ENCODE measurements around the gene TET2.

TET2 gene

DNA sequence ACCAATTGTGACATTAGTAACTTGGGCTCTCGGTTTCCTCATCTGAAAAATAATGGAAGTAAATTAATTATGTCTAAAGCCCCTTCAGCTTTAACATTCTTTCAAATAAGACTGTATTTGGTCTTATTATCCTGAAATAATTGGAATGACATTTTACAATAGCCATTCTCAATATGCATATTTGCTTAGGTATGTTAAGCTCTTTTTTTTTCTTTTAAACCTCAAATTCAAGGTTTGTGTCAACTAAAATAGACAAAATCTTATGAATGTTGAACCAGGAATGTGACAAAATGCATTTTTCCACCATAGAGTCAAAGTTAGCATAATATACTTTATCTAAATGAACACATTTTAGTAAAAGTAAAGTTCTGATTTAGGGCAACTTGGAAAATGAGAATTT, 34.4 kb upstream of the TET2 start:
- DNase-seq = no peak
- TF ChIP-seq, protein P1, sequence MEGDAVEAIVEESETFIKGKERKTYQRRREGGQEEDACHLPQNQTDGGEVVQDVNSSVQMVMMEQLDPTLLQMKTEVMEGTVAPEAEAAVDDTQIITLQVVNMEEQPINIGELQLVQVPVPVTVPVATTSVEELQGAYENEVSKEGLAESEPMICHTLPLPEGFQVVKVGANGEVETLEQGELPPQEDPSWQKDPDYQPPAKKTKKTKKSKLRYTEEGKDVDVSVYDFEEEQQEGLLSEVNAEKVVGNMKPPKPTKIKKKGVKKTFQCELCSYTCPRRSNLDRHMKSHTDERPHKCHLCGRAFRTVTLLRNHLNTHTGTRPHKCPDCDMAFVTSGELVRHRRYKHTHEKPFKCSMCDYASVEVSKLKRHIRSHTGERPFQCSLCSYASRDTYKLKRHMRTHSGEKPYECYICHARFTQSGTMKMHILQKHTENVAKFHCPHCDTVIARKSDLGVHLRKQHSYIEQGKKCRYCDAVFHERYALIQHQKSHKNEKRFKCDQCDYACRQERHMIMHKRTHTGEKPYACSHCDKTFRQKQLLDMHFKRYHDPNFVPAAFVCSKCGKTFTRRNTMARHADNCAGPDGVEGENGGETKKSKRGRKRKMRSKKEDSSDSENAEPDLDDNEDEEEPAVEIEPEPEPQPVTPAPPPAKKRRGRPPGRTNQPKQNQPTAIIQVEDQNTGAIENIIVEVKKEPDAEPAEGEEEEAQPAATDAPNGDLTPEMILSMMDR (IDR thresholded peaks at IDR 0.05) = no peak
- no peak overlapping the region for H3K27ac ChIP-seq
- intact Hi-C loops (cut with DNase I; ENCODE audit: low total_unique reads) = loop anchor here (10.0 kb wide), 1 partner anchor 1007 kb away; no protein-coding TSS in a partner anchor
- no peaks in the 10 kb centered on the region for H3K36me3 ChIP-seq
- no peak overlapping the region for H3K4me3 ChIP-seq
- no peaks in the 10 kb centered on the region for H3K9me3 ChIP-seq
- H3K27me3 ChIP-seq = no peaks in the 10 kb centered on the region
- no peaks in the 10 kb centered on the region for H3K4me1 ChIP-seq

DNA sequence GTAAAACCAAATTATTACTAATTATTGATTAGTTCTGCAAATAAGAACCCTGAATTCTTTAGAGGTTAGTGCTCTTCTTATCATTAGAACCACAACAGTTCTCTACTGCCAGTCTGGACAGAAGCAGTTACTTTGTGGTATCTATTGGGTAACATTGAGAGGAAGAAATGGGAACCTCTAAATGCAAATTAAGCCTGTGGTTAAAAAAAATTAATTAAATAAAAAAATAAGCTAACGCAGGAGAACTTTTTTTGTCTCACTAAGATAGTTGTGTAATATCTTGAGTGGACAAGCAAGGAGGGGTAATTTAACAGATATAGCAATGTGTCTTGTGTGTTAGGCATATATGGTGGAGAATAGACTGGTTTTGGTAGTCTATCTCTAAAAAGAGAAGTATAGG, 32.9 kb upstream of the TET2 start:
- TF ChIP-seq, protein P1 (IDR thresholded peaks at IDR 0.05) = no peak

GRCh38 chr4:105116616-105117319, 29.9 kb upstream of the TET2 start:
- Histone ChIP-seq H3K4me3 (no peak overlapping the region), H3K9me3 (no peaks in the 10 kb centered on the region), H3K36me3 (no peaks in the 10 kb centered on the region), H3K27ac (no peak overlapping the region), H3K4me1 (no peaks in the 10 kb centered on the region), H3K27me3 (no peaks in the 10 kb centered on the region)
- intact Hi-C loops (cut with DNase I; ENCODE audit: low total_unique reads) = loop anchor here (10.0 kb wide), 1 partner anchor 1012 kb away; no protein-coding TSS in a partner anchor
- DNase-seq = no peak
- TF ChIP-seq, protein P1 (IDR thresholded peaks at IDR 0.05) = no peak

More for the DNA sequence above, 32.9 kb upstream of the TET2 start:
- intact Hi-C loops (cut with DNase I; ENCODE audit: low total_unique reads) = loop anchor here (10.0 kb wide), 1 partner anchor 1009 kb away; no protein-coding TSS in a partner anchor
- H3K4me3 ChIP-seq = no peak overlapping the region
- no peaks in the 10 kb centered on the region for H3K27me3 ChIP-seq
- no peaks in the 10 kb centered on the region for H3K9me3 ChIP-seq
- H3K27ac ChIP-seq = no peak overlapping the region
- H3K4me1 ChIP-seq = no peaks in the 10 kb centered on the region
- DNase-seq = no peak
- H3K36me3 ChIP-seq = no peaks in the 10 kb centered on the region

- intact Hi-C loops (cut with DNase I; ENCODE audit: low total_unique reads) = loop anchor here (10.0 kb wide), 1 partner anchor 1015 kb away; no protein-coding TSS in a partner anchor
Measured at GRCh38 chr4:105119356-105119755, 27.3 kb upstream of the TET2 start.

DNA sequence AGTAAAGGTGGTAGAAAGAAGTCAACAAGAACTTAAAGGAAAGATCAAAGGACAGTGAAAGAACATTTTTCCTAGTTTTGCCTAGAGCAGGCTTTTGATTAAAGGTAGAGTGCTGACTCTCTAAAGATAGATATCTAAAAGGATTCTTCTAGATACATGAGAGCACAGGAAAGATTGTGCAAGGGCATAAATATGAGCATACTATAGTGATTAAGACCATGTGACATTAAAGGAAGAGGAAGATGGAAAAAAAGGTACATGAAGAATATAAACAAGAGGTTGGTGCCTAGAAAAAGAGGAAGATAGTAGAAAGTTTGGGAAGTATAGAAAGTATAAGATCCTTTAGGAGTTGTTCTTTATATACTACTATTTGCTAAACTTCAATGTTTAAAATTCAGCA, 26.1 kb upstream of the TET2 start:
- TF ChIP-seq, protein P1 (IDR thresholded peaks at IDR 0.05) = no peak
- intact Hi-C loops (cut with DNase I; ENCODE audit: low total_unique reads) = no loop called here

More at GRCh38 chr4:105119356-105119755, 27.3 kb upstream of the TET2 start:
- DNase-seq = no peak
- H3K9me3 ChIP-seq = no peaks in the 10 kb centered on the region
- no peak overlapping the region for H3K27ac ChIP-seq
- H3K4me3 ChIP-seq = no peak overlapping the region
- H3K27me3 ChIP-seq = no peaks in the 10 kb centered on the region
- H3K4me1 ChIP-seq = no peaks in the 10 kb centered on the region
- TF ChIP-seq, protein P1 (IDR thresholded peaks at IDR 0.05) = no peak
- H3K36me3 ChIP-seq = no peaks in the 10 kb centered on the region

More for the DNA sequence above, 26.1 kb upstream of the TET2 start:
- no peaks in the 10 kb centered on the region for H3K4me1 ChIP-seq
- H3K4me3 ChIP-seq = no peak overlapping the region
- DNase-seq = no peak
- no peaks in the 10 kb centered on the region for H3K9me3 ChIP-seq
- H3K36me3 ChIP-seq = no peaks in the 10 kb centered on the region
- no peaks in the 10 kb centered on the region for H3K27me3 ChIP-seq
- H3K27ac ChIP-seq = no peak overlapping the region
